Measurements from ENCODE around the gene KLK12. TPM values are rescaled to one million over a fixed set of nuclear protein-coding genes. Genes with fewer than 3 reads are reported as not detected.
"Not testable (repeated sequence)": the region's sequence is repeated elsewhere in the genome, so short reads cannot be mapped to it uniquely, and the experiment has no call there.

The KLK12 gene
- total and polyA plus RNA-seq, 2 of the 13 experiments (the other 11 are each of a cell fraction or from before 2014, with no cell fraction given) = not detected

DNA sequence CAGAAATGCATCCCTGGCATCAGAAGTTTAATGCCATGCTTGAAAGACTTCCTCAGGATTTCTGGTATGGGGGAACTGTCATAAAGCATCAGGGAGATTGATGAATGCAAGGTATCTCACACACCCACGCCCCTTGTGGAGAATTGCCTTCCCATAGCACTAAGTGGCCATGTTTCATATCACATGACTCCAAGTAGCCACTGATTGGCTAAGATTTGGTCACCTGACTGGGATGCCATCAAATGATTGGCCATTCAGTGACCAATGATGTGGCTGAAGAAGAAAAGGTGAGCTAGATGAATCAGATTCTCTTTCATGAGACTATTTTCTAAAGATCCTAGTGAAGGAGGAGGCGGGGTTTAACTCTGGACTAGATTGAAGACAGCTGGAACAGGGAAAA is 40.7 kb downstream of the KLK12 start:
- ATAC-seq (no peak), FAIRE-seq (no peak), DNase-seq (ENCODE audit: low spot score) (no peak)
- Histone ChIP-seq H3K27ac (ENCODE audit: extremely low read length, insufficient read depth, low read length) (no peak overlapping the region), H3K36me3 (replicated peaks in 1 of 2; ENCODE audit: control insufficient read depth in 1 of 2, insufficient read depth in 2 of 2, low read length in 2 of 2) (no peaks in the 10 kb centered on the region), H3K4me1 (ENCODE audit: insufficient read depth, low read length) (no peaks in the 10 kb centered on the region), H3K4me3 (replicated peaks in 1 of 3; ENCODE audit: insufficient read depth in 1 of 3, low read depth in 2 of 3, low read length in 3 of 3) (no peak overlapping the region), H2AFZ (ENCODE audit: low read length) (no peak overlapping the region), H3K9me3 (ENCODE audit: low read length) (no peaks in the 10 kb centered on the region), H3K9ac (ENCODE audit: insufficient read depth, low read depth, low read length) (no peak overlapping the region), H3K27me3 (ENCODE audit: control insufficient read depth in 1 of 2, insufficient read depth in 2 of 2, low read length in 2 of 2) (peaks cover 1 to 8% of the 10 kb centered on the region in 2 experiments; a peak in 1 of 5 replicates), H4K20me1 (ENCODE audit: insufficient read depth, low read length) (no peaks in the 10 kb centered on the region), H3K79me2 (ENCODE audit: insufficient read depth, low read length) (no peaks in the 10 kb centered on the region), H3K4me2 (ENCODE audit: low read depth, low read length) (no peak overlapping the region)
- no TSS peak for BruUV-seq (replicated peaks)
- WGBS (ENCODE audit: low lambda C conversion rate) = 0% methylated on average over 1 of the region's 2 CpGs
- POLR2A ChIA-PET = no interaction called here
- TF ChIP-seq NFYB (CRISPR knock-in tag; IDR thresholded peaks at IDR 0.05) (peak; percentile 33; the same call in 1 of the 2 replicates), DR1 (CRISPR knock-in tag; IDR thresholded peaks at IDR 0.05) (no peak)
- TF ChIP-seq, protein P1, sequence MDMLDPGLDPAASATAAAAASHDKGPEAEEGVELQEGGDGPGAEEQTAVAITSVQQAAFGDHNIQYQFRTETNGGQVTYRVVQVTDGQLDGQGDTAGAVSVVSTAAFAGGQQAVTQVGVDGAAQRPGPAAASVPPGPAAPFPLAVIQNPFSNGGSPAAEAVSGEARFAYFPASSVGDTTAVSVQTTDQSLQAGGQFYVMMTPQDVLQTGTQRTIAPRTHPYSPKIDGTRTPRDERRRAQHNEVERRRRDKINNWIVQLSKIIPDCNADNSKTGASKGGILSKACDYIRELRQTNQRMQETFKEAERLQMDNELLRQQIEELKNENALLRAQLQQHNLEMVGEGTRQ (IDR thresholded peaks at IDR 0.05; ENCODE audit: low read depth, low read length) = peak; percentile 43; the same call in 1 of the 2 replicates
- TF ChIP-seq, protein P1 (CRISPR knock-in tag; IDR thresholded peaks at IDR 0.05; ENCODE audit: borderline replicate concordance) = no peak; the same call in 1 of the 2 replicates
- intact Hi-C loops (cut with micrococcal nuclease; ENCODE audit: unreplicated experiment) = no loop called here
- in situ Hi-C loops (cut with HindIII; ENCODE audit: extremely low pct_ligation_motif_present, low pct_unique_long_range_greater_than_20kb) = no loop called here
- CTCF ChIA-PET (ENCODE audit: low intra/inter-chr PET ratio, low total read pairs) = no interaction called here

DNA sequence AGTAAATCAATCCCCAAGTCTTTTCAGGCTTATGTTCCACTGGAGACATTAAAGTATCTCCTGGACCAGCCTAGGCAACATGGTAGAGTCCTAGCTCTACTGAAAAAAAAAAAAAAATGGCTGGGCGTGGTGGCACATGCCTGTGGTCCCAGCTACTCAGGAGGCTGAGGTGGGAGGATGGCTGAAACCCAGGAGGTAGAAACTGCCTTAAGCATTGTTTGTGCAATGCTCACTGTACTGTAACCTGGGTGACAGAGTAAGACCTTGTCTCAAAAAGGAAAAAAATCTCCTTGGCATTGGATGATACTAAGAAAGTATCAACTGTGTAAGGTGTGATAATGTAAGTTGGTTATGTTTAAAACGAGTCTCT is 42.2 kb downstream of the KLK12 start:
- no peak overlapping the region for H3K9ac ChIP-seq (ENCODE audit: insufficient read depth, low read depth, low read length)
- no peak overlapping the region for H2AFZ ChIP-seq (ENCODE audit: low read length)
- H4K20me1 ChIP-seq (ENCODE audit: insufficient read depth, low read length) = no peaks in the 10 kb centered on the region
- ChIA-PET POLR2A (no interaction called here), CTCF (ENCODE audit: low intra/inter-chr PET ratio, low total read pairs) (no interaction called here)
- intact Hi-C loops (cut with micrococcal nuclease; ENCODE audit: unreplicated experiment) = no loop called here
- in situ Hi-C loops (cut with HindIII; ENCODE audit: extremely low pct_ligation_motif_present, low pct_unique_long_range_greater_than_20kb) = no loop called here
- H3K27me3 ChIP-seq (ENCODE audit: control insufficient read depth in 1 of 2, insufficient read depth in 2 of 2, low read length in 2 of 2) = peaks cover 0 to 8% of the 10 kb centered on the region in 2 experiments; a peak in 1 of 5 replicates
- no peak for TF ChIP-seq MED8 (CRISPR knock-in tag; IDR thresholded peaks at IDR 0.05; ENCODE audit: insufficient replicate concordance)
- WGBS (ENCODE audit: low lambda C conversion rate) = 17% methylated on average over 2 of the region's 2 CpGs
- ATAC-seq (no peak), FAIRE-seq (no peak), DNase-seq (ENCODE audit: low spot score) (no peak)
- H3K4me1 ChIP-seq (ENCODE audit: insufficient read depth, low read length) = no peaks in the 10 kb centered on the region
- H3K79me2 ChIP-seq (ENCODE audit: insufficient read depth, low read length) = no peaks in the 10 kb centered on the region
- no peak overlapping the region for H3K4me3 ChIP-seq (replicated peaks in 1 of 3; ENCODE audit: insufficient read depth in 1 of 3, low read depth in 2 of 3, low read length in 3 of 3)
- BruUV-seq (replicated peaks) = no TSS peak
- no peak overlapping the region for H3K27ac ChIP-seq (ENCODE audit: extremely low read length, insufficient read depth, low read length)
- no peak overlapping the region for H3K4me2 ChIP-seq (ENCODE audit: low read depth, low read length)
- H3K36me3 ChIP-seq (replicated peaks in 1 of 2; ENCODE audit: control insufficient read depth in 1 of 2, insufficient read depth in 2 of 2, low read length in 2 of 2) = no peaks in the 10 kb centered on the region
- H3K9me3 ChIP-seq (ENCODE audit: low read length) = no peaks in the 10 kb centered on the region

DNA sequence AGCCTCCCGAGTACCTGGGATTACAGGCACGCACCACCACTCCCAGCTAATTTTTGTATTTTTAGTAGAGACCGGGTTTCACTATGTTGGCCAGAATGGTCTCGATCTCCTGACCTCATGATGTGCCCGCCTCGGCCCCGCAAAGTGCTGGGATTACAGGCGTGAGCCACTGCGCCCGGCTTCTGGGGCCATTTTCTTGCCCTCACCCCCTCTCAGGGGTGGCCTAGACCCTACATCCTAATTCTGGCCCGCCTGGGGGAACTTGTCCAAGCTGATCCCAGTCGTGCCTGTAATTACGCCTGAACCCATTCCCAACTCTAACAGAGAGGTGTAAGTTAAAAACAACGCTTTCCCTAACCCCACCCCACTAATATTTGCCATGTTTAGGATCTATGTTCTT is 50.4 kb downstream of the KLK12 start:
- BruUV-seq (replicated peaks); in situ Hi-C loops (cut with HindIII; ENCODE audit: extremely low pct_ligation_motif_present, low pct_unique_long_range_greater_than_20kb): not testable (repeated sequence)

More for the DNA sequence above, 50.4 kb downstream of the KLK12 start:
- WGBS (ENCODE audit: low lambda C conversion rate) = 34% methylated on average over 13 of the region's 14 CpGs
- FAIRE-seq; CTCF ChIA-PET (ENCODE audit: low intra/inter-chr PET ratio, low total read pairs); intact Hi-C loops (cut with micrococcal nuclease; ENCODE audit: unreplicated experiment); H3K4me2 ChIP-seq (ENCODE audit: low read depth, low read length); H3K27me3 ChIP-seq (ENCODE audit: control insufficient read depth in 1 of 2, insufficient read depth in 2 of 2, low read length in 2 of 2); H3K4me3 ChIP-seq (replicated peaks in 1 of 3; ENCODE audit: insufficient read depth in 1 of 3, low read depth in 2 of 3, low read length in 3 of 3); POLR2A ChIA-PET; H3K9me3 ChIP-seq (ENCODE audit: low read length); H3K4me1 ChIP-seq (ENCODE audit: insufficient read depth, low read length); H3K36me3 ChIP-seq (replicated peaks in 1 of 2; ENCODE audit: control insufficient read depth in 1 of 2, insufficient read depth in 2 of 2, low read length in 2 of 2); H2AFZ ChIP-seq (ENCODE audit: low read length); H3K27ac ChIP-seq (ENCODE audit: extremely low read length, insufficient read depth, low read length); H3K9ac ChIP-seq (ENCODE audit: insufficient read depth, low read depth, low read length); DNase-seq (ENCODE audit: low spot score); H4K20me1 ChIP-seq (ENCODE audit: insufficient read depth, low read length); ATAC-seq; H3K79me2 ChIP-seq (ENCODE audit: insufficient read depth, low read length): not testable (repeated sequence)

Data from HepG2 (cell line).